DOHH2 (cell line): ENCODE data around the gene STX1A.

ENCODE experiments used
- H3F3A ChIP-seq: fragments of 200-600 bp; sonication (generic), shearing (Covaris generic); 2 replicates; pipeline ENCODE4 v1.6.0; 2016; ENCODE audit warnings: antibody characterized with exemption, mild to moderate bottlenecking; ENCODE audit not compliant: control insufficient read depth, insufficient read depth
- H3K27ac ChIP-seq: fragments of 200-600 bp; sonication (generic); 2 replicates; pipeline ENCODE4 v1.5.1; 2014; ENCODE audit warnings: low read depth, mild to moderate bottlenecking, low read length, moderate library complexity
- H3K27me3 ChIP-seq: fragments of 200-600 bp; sonication (generic); 2 replicates; pipeline ENCODE4 v1.6.1; 2014; ENCODE audit warnings: mild to moderate bottlenecking, low read length, mixed read lengths; ENCODE audit not compliant: control insufficient read depth
- H3K36me3 ChIP-seq: fragments of 200-600 bp; sonication (generic); 2 replicates; pipeline ENCODE4 v1.6.1; 2014; ENCODE audit warnings: mild to moderate bottlenecking, low read length, moderate library complexity, mixed read lengths; ENCODE audit not compliant: control insufficient read depth
- H3K4me1 ChIP-seq: fragments of 200-600 bp; sonication (generic); 2 replicates; pipeline ENCODE4 v1.6.1; 2014; ENCODE audit warnings: mild to moderate bottlenecking, low read length, mixed read lengths; ENCODE audit not compliant: control insufficient read depth
- H3K4me2 ChIP-seq: fragments of 200-600 bp; sonication (generic); 2 replicates; pipeline ENCODE4 v1.6.0; 2014; ENCODE audit warnings: mild to moderate bottlenecking, low read length, moderate library complexity
- H3K4me3 ChIP-seq: fragments of 200-600 bp; sonication (generic); 2 replicates; pipeline ENCODE4 v1.5.1; 2014; ENCODE audit warnings: mild to moderate bottlenecking, low read length, mixed read lengths
- H3K79me2 ChIP-seq: fragments of 200-600 bp; sonication (generic); 2 replicates; pipeline ENCODE4 v1.6.1; 2014; ENCODE audit warnings: mild to moderate bottlenecking, low read length, mixed read lengths; ENCODE audit not compliant: control insufficient read depth
- H3K9me2 ChIP-seq: fragments of 200-600 bp; sonication (generic); replicated peaks from 2 replicates; pipeline ENCODE4 v1.6.1; 2014; ENCODE audit warnings: mild to moderate bottlenecking, low read length, mixed read lengths; ENCODE audit not compliant: control insufficient read depth
- H3K9me3 ChIP-seq: fragments of 200-600 bp; sonication (generic); 2 replicates; pipeline ENCODE4 v1.6.1; 2014; ENCODE audit warnings: antibody characterized with exemption, low read length, mixed read lengths; ENCODE audit not compliant: control insufficient read depth, insufficient read depth
- H4K20me1 ChIP-seq: fragments of 200-600 bp; sonication (generic); 2 replicates; pipeline ENCODE4 v1.6.0; 2014; ENCODE audit warnings: low read depth, mild to moderate bottlenecking, antibody characterized with exemption, low read length, moderate library complexity; ENCODE audit not compliant: control insufficient read depth, insufficient read depth
- CTCF ChIP-seq: fragments of 200-600 bp; sonication (generic); IDR thresholded peaks from one replicate; pipeline ENCODE4 v1.5.1; 2014; ENCODE audit warnings: antibody characterized with exemption, mild to moderate bottlenecking, low read depth, low read length; ENCODE audit not compliant: poor library complexity, severe bottlenecking
- EZH2phosphoT487 ChIP-seq: fragments of 200-600 bp; sonication (generic); IDR thresholded peaks from 2 replicates; pipeline ENCODE4 v1.6.1; 2017; ENCODE audit warnings: borderline replicate concordance, mild to moderate bottlenecking, antibody characterized with exemption, low read length, moderate library complexity, mixed read lengths

The STX1A gene

GRCh38 chr7:73719806-73720169, 319 bp upstream of the STX1A start:
- Histone ChIP-seq H3K27me3 (peaks cover 38% of the 10 kb centered on the region), H3F3A (no peaks in the 10 kb centered on the region), H4K20me1 (peaks cover 22% of the 10 kb centered on the region; the same call in 1 of the 2 replicates), H3K4me1 (peaks cover 32% of the 10 kb centered on the region), H3K4me2 (peak overlapping the region; percentile 63), H3K36me3 (no peaks in the 10 kb centered on the region), H3K79me2 (peaks cover 13% of the 10 kb centered on the region), H3K9me2 (no peaks in the 10 kb centered on the region), H3K27ac (no peak overlapping the region), H3K4me3 (peak overlapping the region; percentile 57), H3K9me3 (no peaks in the 10 kb centered on the region)
- TF ChIP-seq CTCF (no peak), EZH2phosphoT487 (no peak)

GRCh38 chr7:73718438-73718881, 1.0 kb downstream of the STX1A start:
- Histone ChIP-seq H4K20me1 (peaks cover 22% of the 10 kb centered on the region; the same call in 1 of the 2 replicates), H3K9me3 (no peaks in the 10 kb centered on the region), H3K4me1 (peaks cover 32% of the 10 kb centered on the region), H3K9me2 (no peaks in the 10 kb centered on the region), H3F3A (no peaks in the 10 kb centered on the region), H3K4me3 (peak overlapping the region; percentile 96), H3K27me3 (peaks cover 38% of the 10 kb centered on the region), H3K4me2 (peak overlapping the region; percentile 99), H3K36me3 (no peaks in the 10 kb centered on the region), H3K79me2 (peaks cover 13% of the 10 kb centered on the region), H3K27ac (no peak overlapping the region)
- no peak for TF ChIP-seq CTCF
- no peak for TF ChIP-seq EZH2phosphoT487

- Histone ChIP-seq H3K4me3 (peak overlapping the region; percentile 96), H4K20me1 (peaks cover 22% of the 10 kb centered on the region; the same call in 1 of the 2 replicates), H3K27me3 (peaks cover 38% of the 10 kb centered on the region), H3K36me3 (no peaks in the 10 kb centered on the region), H3K27ac (no peak overlapping the region), H3F3A (no peaks in the 10 kb centered on the region), H3K9me3 (no peaks in the 10 kb centered on the region), H3K9me2 (no peaks in the 10 kb centered on the region), H3K4me2 (peak overlapping the region; percentile 99), H3K79me2 (peaks cover 13% of the 10 kb centered on the region), H3K4me1 (peaks cover 32% of the 10 kb centered on the region)
- TF ChIP-seq CTCF (no peak), EZH2phosphoT487 (no peak; the same call in 1 of the 2 replicates)
Observed at GRCh38 chr7:73717991-73718405, 1.5 kb downstream of the STX1A start.
